B cell (primary cell): ENCODE data around the gene HCN4.

Source experiments
- EZH2 ChIP-seq: IDR thresholded peaks from 2 replicates; pipeline ENCODE4 v1.6.1; 2012; ENCODE audit warnings: borderline replicate concordance, low read depth, mild to moderate bottlenecking, moderate library complexity, low read length; ENCODE audit not compliant: insufficient read depth, poor library complexity, severe bottlenecking
- TF ChIP-seq, protein P1 (sequence below): fragments of 200-600 bp; IDR thresholded peaks from one replicate; pipeline ENCODE4 v1.8.0; 2022; ENCODE audit warnings: antibody characterized with exemption, mild to moderate bottlenecking

DNA sequence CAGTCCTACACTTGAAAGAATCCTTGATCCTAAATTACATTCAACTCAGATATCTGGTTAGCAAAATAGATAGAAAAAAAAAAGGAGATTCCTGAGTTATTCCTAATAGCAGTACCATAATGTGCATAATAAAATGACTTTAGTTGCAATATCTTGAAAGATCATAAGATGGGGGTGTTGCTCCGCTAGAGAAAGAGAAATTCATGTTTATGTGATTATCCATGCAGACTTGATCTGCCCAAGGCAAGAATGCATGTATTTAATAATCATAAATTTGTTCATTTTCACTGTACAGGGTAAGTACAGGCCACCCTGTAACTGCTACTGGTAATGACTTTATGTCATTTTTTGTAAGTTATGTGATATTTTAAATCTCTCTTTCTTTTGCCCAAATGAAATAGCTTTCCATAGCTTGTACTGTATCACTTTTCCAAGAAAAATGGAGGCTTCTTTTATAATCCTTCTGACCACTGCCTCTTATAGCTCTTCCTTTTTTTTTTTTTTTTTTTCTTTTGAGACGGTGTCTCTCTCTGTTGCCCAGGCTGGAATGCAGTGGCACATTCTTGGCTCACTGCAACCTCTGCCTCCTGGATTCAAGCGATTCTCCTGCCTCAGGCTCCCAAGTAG, 84.6 kb downstream of the HCN4 start:
- TF ChIP-seq, protein P1, sequence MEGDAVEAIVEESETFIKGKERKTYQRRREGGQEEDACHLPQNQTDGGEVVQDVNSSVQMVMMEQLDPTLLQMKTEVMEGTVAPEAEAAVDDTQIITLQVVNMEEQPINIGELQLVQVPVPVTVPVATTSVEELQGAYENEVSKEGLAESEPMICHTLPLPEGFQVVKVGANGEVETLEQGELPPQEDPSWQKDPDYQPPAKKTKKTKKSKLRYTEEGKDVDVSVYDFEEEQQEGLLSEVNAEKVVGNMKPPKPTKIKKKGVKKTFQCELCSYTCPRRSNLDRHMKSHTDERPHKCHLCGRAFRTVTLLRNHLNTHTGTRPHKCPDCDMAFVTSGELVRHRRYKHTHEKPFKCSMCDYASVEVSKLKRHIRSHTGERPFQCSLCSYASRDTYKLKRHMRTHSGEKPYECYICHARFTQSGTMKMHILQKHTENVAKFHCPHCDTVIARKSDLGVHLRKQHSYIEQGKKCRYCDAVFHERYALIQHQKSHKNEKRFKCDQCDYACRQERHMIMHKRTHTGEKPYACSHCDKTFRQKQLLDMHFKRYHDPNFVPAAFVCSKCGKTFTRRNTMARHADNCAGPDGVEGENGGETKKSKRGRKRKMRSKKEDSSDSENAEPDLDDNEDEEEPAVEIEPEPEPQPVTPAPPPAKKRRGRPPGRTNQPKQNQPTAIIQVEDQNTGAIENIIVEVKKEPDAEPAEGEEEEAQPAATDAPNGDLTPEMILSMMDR: peak; percentile 20
- TF ChIP-seq EZH2: no peak
